Uterus (tissue), 2 donors: ENCODE measurements around the gene TRPM1.

Experiments used
- POLR2A ChIP-seq, 2 donors: fragments of 450-650 bp; IDR thresholded peaks; one replicate each; pipeline ENCODE4 v1.6.1; 2016; ENCODE audit warnings: antibody characterized with exemption in 2 of 2, mild to moderate bottlenecking in 1 of 2, moderate library complexity in 1 of 2
- TF ChIP-seq, protein P1 (sequence below), 4 experiments: fragments of 200-600 bp in 2 of 4; fragments of 450-650 bp in 2 of 4; sonication (generic) in 2 of 4; IDR thresholded peaks; one replicate each; pipeline ENCODE4 v1.5.1; 2016 to 2019; ENCODE audit warnings: antibody characterized with exemption in 4 of 4, mild to moderate bottlenecking in 2 of 4, moderate library complexity in 1 of 4

DNA sequence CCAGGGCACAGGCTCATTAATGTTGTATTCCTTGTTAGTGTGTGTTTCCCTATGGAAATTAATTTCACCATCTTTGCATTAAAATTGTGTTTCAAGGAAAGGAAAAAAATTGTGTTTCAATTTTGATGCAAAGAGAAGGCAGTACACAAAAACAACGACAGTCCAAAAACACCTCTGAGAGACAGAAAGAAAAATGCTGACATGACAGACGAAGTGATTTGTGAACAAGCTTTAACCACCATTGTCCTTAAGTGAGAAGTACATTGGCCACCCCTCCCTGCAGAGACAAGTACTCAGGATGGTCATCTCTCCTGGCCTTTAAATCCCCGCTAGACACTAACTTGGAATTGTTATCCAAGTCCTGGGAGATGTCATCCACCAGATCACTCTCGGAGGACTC, 59.9 kb downstream of the TRPM1 start:
- TF ChIP-seq, protein P1, sequence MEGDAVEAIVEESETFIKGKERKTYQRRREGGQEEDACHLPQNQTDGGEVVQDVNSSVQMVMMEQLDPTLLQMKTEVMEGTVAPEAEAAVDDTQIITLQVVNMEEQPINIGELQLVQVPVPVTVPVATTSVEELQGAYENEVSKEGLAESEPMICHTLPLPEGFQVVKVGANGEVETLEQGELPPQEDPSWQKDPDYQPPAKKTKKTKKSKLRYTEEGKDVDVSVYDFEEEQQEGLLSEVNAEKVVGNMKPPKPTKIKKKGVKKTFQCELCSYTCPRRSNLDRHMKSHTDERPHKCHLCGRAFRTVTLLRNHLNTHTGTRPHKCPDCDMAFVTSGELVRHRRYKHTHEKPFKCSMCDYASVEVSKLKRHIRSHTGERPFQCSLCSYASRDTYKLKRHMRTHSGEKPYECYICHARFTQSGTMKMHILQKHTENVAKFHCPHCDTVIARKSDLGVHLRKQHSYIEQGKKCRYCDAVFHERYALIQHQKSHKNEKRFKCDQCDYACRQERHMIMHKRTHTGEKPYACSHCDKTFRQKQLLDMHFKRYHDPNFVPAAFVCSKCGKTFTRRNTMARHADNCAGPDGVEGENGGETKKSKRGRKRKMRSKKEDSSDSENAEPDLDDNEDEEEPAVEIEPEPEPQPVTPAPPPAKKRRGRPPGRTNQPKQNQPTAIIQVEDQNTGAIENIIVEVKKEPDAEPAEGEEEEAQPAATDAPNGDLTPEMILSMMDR (IDR thresholded peaks at IDR 0.05): no peak
- TF ChIP-seq POLR2A (IDR thresholded peaks at IDR 0.05): no peak
